Measurements from ENCODE around the gene INTS1.

The INTS1 gene

GRCh38 chr7:1499367-1500029 is 4.7 kb downstream of the INTS1 start:
- TF ChIP-seq CTCF (conservative IDR thresholded peaks at IDR 0.05) = no peak
- no peak overlapping the region for H3K27ac ChIP-seq

DNA sequence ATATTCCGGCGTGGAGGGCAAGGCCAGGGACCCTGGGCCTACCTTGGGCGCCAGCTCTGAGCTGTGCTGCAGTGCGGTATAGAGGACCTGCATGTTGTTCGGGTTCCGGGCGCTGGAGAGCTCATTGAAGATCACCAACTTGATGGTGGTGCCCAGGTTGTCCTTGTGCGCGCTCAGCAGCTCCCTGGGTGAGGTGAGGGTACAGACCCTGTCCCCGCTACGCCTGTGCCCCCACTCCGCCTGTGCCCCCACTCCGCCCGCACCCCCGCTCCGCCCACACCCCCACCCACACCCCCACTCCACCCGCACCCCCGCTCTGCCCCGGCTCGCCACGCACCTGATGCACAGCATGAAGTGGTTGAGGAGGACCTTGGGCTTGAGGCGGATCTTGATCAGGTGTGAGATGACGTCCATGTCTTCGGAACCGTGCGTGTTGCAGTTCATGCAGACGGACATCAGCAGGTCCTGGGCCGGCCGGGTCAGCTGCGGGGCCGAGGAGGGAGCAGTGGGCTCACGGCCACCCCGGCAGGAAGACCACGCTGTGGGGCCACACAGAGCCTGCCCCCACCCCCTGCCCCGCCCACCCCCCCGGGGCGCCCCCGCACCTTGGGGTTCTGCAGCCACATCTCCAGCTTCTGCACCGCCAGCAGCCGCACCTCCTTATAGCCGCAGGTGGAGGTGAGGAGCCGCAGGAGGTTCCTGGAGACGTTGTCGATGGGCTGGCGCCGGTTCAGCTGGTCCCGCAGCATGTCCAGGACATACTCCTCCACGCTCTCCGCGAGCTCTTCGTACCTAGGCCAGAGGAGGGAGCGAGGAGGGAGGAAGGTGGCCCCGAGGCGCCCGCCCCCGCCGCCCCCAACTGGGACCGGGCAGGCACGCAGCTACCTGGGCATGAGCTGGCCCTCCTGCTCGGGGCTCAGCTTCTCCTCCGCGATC is 5.6 kb downstream of the INTS1 start:
- no peak overlapping the region for H3K27ac ChIP-seq
- no peak for TF ChIP-seq CTCF (conservative IDR thresholded peaks at IDR 0.05)

- no peak for TF ChIP-seq CTCF (conservative IDR thresholded peaks at IDR 0.05)
- H3K27ac ChIP-seq = no peak overlapping the region
These were observed 6.8 kb downstream of the INTS1 start for GRCh38 chr7:1497293-1497927.

GRCh38 chr7:1496531-1497292 is 7.5 kb downstream of the INTS1 start:
- no peak for TF ChIP-seq CTCF (conservative IDR thresholded peaks at IDR 0.05)
- H3K27ac ChIP-seq = no peak overlapping the region

DNA sequence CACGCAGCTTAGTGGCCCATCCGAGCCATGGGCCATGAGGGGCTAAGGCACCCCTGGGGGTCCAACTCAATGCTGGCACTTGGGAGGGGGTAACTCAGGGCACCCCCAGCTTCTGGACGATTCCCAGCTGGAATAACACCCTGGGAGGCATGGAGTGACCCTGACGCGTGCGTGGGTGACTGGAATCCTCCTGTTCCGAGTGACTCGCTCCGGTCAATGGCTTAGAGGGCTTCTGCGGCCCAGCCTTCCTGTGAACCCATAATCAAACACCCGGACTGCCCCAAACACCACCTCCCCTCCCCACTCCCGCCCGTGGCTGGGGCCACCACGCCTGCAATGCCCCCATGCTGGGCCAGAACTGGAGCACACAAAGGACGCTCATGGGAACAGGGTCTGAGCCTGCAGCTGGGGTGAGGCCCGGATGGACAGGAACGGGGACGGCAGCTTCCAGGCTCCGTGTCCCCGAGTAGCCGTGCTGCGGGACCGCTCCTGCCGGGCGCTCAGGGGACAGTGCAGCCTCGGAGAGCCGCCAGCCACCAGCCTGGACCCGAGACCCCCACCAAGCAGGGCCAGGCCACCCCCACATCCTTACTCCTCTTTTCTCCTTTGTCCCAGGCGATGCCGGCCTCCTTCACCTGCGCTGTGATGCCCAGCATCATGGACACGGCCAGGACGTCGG is 8.5 kb downstream of the INTS1 start:
- H3K27ac ChIP-seq = no peak overlapping the region
- no peak for TF ChIP-seq CTCF (conservative IDR thresholded peaks at IDR 0.05)

- no peak overlapping the region for H3K27ac ChIP-seq
- no peak for TF ChIP-seq CTCF (conservative IDR thresholded peaks at IDR 0.05)
These were observed 9.2 kb downstream of the INTS1 start for GRCh38 chr7:1494866-1495563.
